GM06990 (cell line): Measurements from ENCODE around the gene PDIA2.

Experiments used
- DNase-seq: peaks from one replicate; pipeline ENCODE4 v3.0.0-alpha.2; 2011; ENCODE audit not compliant: insufficient read length; ENCODE audit errors: extremely low read depth
- H3K27me3 ChIP-seq: replicated peaks from 2 replicates; pipeline ENCODE4 v1.6.0; 2011; ENCODE audit warnings: low read length; ENCODE audit not compliant: control insufficient read depth, insufficient read depth
- H3K36me3 ChIP-seq: 2 replicates; pipeline ENCODE4 v1.5.1; 2011; ENCODE audit warnings: low read length; ENCODE audit not compliant: control insufficient read depth, insufficient read depth
- H3K4me3 ChIP-seq: replicated peaks from 2 replicates; pipeline ENCODE4 v1.5.1; 2011; ENCODE audit warnings: low read depth, mild to moderate bottlenecking, control low read depth, low read length
- TF ChIP-seq, protein P1 (sequence below): IDR thresholded peaks from 2 replicates; pipeline ENCODE4 v1.5.1; 2011; ENCODE audit warnings: low read length, control low read depth, mild to moderate bottlenecking, inconsistent platforms; ENCODE audit not compliant: insufficient read depth, poor library complexity, severe bottlenecking

PDIA2 gene

DNA sequence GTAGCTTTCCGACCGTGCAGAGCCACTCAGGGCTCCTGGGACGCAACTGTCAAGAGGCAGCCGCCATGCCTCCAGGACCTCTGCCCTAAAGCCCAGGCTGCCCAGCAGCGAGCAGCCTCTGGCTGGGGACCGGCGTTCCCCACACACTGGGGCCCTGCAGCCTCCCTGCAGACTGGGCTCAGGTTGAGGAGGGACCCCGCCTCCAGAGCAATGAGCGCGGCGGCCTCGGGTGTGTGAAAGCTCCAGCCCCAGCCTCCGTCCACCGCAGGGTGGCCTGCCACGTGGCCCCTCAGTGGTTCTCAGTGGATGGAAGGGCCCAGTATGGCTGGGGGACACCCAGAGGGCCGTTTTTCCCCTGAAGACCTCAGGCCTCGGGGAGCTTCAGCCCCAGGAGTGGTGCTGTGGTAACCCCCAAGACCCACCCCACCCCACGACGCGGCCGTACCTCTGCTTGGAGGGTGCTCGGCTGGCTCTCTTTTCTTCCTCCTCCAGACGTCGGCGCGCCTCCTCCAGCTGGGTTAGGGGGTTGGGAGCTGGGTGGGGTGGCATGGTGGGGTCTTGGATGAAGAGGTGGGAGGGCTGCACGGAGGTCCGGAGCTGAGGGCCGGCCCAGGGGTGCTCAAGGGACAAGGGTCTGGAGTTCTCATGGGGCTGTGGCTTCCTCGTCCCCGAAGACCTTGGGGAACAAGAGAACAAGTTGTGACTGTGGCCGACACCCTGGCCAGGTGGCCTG, 10.2 kb downstream of the PDIA2 start:
- H3K36me3 ChIP-seq = peaks cover 14% of the 10 kb centered on the region
- TF ChIP-seq, protein P1, sequence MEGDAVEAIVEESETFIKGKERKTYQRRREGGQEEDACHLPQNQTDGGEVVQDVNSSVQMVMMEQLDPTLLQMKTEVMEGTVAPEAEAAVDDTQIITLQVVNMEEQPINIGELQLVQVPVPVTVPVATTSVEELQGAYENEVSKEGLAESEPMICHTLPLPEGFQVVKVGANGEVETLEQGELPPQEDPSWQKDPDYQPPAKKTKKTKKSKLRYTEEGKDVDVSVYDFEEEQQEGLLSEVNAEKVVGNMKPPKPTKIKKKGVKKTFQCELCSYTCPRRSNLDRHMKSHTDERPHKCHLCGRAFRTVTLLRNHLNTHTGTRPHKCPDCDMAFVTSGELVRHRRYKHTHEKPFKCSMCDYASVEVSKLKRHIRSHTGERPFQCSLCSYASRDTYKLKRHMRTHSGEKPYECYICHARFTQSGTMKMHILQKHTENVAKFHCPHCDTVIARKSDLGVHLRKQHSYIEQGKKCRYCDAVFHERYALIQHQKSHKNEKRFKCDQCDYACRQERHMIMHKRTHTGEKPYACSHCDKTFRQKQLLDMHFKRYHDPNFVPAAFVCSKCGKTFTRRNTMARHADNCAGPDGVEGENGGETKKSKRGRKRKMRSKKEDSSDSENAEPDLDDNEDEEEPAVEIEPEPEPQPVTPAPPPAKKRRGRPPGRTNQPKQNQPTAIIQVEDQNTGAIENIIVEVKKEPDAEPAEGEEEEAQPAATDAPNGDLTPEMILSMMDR = no peak

DNA sequence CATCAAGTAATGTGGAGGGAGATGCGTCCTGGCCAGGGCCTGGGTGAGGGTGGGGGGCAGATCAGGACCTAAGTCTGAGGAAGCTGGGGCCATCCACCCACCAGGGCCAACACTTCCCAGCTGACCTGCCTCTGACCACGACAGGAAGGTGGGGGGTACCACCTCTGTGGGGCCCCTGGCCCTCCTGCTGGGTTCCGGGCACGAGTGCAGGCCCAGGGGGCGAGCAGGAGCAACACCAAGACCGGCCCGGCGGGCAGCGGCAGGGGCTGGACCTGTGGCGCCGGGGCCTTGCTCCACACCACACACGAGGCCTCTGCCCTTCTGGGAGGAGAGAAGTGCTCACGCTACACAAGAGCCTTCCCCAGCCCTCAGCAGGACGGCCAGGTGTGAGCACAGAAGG, 13.3 kb downstream of the PDIA2 start:
- DNase-seq = no peak
- Histone ChIP-seq H3K36me3 (peaks cover 7% of the 10 kb centered on the region), H3K4me3 (no peak overlapping the region), H3K27me3 (no peaks in the 10 kb centered on the region)
- TF ChIP-seq, protein P1 = no peak

More for the DNA sequence above, 10.2 kb downstream of the PDIA2 start:
- no peak for DNase-seq
- Histone ChIP-seq H3K27me3 (no peaks in the 10 kb centered on the region), H3K4me3 (no peak overlapping the region)

- no peak overlapping the region for H3K4me3 ChIP-seq
- H3K36me3 ChIP-seq = peaks cover 9% of the 10 kb centered on the region
- DNase-seq = no peak
- TF ChIP-seq, protein P1 = no peak
- H3K27me3 ChIP-seq = no peaks in the 10 kb centered on the region
Observed at GRCh38 chr16:296806-297510, 14.0 kb downstream of the PDIA2 start.

DNA sequence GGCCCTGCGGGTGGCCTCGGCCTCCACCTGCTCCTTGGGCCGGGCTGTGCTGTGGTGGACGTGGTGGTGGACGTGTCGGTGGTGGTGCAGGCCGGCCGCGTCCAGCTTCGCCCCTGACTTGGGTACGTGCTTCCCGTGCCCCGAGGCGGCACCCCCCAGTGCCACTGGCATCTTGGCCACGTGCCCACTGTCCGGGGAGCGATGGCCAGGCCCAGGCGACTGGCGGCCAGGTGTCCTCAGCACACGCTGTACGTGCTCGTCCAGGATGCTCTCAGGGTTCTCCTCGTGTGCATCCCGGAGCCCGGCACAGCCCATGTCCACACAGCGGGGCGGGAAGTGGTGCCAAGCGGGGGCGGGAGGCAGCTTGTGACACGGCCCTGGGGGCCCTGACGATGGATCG, 14.9 kb downstream of the PDIA2 start:
- no peak for DNase-seq
- TF ChIP-seq, protein P1 = no peak
- H3K4me3 ChIP-seq = no peak overlapping the region
- no peaks in the 10 kb centered on the region for H3K27me3 ChIP-seq
- H3K36me3 ChIP-seq = peaks cover 11% of the 10 kb centered on the region

GRCh38 chr16:301235-301634, 18.3 kb downstream of the PDIA2 start:
- Histone ChIP-seq H3K4me3 (no peak overlapping the region), H3K27me3 (no peaks in the 10 kb centered on the region), H3K36me3 (peaks cover 12% of the 10 kb centered on the region)
- DNase-seq = no peak
- TF ChIP-seq, protein P1 = no peak

- Histone ChIP-seq H3K36me3 (peaks cover 13% of the 10 kb centered on the region), H3K27me3 (no peaks in the 10 kb centered on the region), H3K4me3 (no peak overlapping the region)
- DNase-seq = no peak
- TF ChIP-seq, protein P1 = no peak
Observed at GRCh38 chr16:301950-302349, 19.0 kb downstream of the PDIA2 start.
